GM18873 (cell line): ENCODE results near the gene ETF1.
"Not testable (repeated sequence)": the region's sequence is repeated elsewhere in the genome, so short reads cannot be mapped to it uniquely, and the experiment has no call there.

Experiments used
- ATAC-seq: cut with Tn5 transposase; IDR thresholded peaks from one replicate; pipeline ENCODE4 v1.9.1; 2021; ENCODE audit warnings: mild to moderate bottlenecking, moderate library complexity, moderate number of reproducible peaks; ENCODE audit not compliant: unreplicated experiment, low FRiP score

Gene ETF1

DNA sequence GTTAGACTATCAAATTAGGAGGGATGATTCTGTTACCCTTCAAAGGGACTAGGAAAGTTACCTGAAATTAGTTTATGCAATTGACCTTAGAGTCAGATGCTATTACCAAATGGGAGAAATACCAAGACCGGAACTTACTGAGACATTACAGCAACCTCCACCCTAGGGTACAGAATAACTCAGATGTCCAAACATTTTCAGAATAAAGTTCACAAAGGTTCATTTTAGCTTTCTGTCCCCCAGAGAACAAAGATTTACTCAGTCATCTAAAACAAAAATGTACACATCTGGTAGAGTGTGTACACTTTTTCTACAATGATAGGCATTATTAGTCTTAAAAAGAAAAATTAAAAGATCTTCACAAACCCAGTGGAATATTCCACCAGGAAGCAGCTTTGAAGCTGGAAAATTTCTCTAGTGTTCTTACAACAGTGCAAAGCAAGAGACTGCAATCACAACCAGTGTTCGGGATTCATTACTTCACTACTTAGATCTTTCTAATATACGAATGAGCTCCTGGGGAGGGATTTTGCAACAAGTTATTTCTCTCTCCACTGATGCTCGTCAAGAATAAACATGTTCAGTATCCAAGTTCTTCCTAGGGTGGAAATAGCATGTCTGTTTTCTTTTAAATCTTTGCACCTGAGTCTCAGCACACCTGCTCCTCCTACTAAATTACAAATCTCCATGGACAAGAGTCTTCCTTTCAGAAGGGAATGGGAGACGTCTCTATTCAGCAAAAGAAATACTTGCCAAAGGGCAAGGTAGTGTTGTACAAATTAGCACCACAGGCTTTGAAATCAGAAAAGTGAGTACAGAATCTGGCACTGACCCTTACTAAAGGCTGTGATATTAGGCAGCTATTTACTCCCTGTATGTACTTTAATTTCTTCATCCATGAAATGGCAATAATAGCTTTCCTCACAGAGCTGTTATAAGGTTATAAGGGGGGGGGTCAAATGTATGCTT, 8.8 kb downstream of the ETF1 start:
- ATAC-seq = no peak

DNA sequence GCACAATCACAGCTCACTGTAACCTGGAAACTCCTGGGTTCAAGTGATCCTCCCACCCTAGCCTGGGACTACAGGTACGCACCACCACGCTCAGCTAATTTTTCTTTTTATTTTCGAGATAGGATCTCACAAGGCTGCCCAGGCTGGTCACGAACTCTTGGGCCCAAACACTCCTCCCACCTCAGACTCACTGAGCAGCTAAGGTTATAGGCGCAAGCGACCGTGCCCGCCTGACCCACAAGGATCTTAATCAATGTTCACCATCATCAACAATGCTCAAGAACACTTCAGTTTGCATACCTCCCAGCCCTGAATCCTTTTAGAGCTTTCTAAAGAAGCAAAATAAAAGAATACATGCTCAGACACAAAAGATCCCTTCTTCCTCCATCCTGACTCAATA, 13.2 kb downstream of the ETF1 start:
- no peak for ATAC-seq

DNA sequence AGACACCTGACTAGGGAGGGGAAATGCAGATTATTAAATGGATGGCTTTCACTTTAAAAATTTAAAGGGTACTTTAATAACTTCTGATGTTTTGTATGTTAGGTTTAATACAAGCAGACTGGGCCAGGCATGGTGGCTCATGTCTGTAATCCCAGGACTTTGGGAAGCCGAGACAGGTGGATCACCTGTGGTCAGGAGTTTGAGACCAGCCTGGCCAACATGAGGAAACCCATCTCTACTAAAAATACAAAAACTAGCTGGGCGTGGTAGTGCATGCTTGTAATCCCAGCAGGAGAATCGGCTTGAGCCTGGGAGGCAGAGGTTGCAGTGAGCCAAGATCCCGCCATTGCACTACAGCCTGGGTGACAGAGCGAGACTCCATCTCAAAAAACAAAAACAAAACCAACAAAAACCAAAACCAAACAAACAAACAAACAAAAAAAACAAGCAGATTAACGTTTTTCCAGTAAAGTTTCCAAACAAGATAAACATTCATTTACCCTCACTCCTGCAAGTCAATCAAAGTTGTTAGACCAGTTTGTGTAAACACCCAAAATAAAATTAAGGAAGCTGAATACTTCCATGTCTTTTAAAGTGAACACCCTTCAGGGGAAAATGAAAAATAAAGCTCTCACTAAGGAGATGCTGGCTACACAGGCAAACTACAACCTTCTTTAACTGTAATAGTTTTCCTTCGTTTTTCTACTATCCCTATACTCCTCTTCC, 14.1 kb downstream of the ETF1 start:
- ATAC-seq = no peak

DNA sequence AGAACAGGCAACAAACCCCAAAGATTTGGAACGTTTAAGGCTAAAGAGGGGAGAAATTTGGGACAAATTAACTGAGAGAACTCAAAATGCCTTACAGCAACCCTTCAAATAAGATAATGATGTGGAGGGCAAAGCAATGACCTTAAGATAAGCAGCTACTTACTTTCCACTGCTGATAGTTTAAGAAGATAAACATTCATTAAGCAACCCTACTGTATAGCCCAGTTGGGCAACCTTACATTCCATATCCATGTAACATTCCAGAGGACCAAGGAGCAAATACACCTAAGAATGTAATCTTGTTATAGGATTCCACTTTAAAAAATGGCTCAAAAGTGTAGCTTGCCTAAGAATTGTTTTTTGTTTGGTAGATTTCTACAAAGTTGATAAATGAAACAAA, 14.8 kb downstream of the ETF1 start:
- no peak for ATAC-seq

DNA sequence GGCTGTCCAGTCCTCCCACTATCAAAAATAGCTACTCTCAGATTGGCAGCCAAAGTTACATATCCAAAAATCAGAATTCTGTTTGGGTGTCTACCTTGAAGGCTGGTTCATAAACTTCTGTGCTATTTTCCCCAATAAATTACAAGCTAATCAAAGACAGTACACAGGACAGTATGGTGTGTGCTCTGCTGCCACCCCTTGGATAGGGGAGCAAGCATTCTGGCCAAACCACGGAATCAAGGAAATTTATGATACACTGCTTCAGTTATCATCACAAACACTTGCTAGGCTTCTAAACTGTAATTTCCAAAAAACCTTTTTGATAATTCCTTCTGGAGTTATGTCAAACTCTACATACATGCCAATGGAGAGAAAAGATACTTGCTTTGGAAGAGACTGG, 15.9 kb downstream of the ETF1 start:
- no peak for ATAC-seq

DNA sequence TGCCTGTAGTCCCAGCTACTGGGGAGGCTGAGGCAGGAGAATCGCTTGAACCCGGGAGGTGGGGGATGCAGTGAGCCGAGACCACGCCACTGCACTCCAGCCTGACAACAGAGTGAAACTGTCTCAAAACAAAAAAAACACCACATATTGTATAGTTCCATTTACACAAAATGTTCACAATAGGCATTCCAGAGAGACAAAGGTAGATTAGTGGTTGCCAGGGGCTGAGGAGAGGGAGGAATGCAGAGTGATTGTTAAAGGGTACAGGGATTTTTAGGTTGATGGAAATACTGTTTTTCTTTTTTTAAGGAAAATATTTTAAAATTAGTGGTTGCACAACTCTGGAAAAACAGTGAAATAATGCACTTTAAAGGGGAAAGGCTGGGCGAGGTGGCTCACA, 19.6 kb downstream of the ETF1 start:
- ATAC-seq = no peak

DNA sequence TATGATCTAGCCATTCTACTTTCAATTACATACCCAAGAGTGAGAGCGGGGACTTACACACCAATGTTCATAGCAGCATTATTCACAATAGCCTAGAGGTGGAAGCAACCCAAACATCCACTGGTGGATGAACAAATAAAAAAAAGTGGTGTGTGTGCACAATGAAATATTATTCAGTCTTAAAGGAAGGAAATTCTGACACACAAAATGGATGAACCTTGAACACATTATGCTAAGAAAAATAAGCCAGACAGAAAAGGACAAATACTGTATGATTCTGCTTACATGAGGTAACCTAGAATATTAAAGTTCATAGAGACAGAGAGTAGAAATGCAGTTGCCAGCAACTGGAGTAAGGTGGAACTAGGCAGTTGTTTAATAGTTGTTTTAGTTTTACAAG, 22.1 kb downstream of the ETF1 start:
- ATAC-seq = no peak

DNA sequence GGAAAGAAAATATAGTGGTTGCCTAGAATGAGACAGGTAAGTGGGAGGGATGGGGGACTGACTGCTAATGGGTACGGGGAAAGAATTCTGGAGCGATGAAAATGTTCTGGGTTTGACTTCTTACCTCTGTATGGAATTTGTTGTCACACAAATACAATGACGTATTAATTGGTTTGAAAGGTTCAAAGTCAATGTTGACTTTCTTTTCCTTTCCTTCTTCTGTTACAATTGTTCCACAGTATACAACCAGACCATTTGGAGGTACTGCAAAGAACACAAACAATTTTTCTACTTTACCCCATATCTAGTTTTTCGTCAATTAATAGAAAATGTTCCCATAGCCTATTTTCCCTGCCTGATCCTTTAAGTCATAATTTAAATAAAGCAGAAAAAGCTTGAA, 25.6 kb downstream of the ETF1 start:
- no peak for ATAC-seq

DNA sequence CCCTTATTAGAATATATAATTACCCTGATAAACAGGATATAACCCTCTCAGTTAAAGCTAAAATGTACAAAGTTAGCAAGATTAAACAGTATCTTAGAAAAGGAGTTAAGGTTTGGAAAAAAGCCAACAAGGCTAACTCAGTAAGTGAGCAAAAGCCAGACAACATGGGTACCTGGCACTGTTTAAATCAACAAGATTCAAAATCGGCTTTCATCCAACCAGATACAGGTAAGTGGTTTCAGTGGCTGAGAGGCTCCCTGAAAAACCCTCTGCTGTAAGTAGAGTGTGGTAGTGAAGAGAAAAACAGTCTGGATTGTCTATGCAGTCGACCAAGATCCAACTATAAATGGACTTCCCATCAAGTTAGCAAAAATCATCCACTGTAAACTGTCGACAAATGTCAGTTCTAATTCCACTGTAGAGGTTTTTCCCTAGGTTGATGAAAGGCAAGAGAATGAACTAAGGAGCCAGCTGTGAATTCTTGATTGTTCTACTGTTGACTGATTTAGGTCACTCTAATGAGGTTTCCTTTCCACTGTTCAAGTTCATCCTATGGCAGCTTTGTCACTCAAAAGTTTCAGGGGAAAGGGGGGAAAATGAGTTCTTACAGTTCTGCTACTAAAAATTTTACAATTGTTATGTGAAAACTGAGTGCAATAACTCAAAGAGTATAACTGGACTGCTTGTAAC, 27.3 kb downstream of the ETF1 start:
- no peak for ATAC-seq

DNA sequence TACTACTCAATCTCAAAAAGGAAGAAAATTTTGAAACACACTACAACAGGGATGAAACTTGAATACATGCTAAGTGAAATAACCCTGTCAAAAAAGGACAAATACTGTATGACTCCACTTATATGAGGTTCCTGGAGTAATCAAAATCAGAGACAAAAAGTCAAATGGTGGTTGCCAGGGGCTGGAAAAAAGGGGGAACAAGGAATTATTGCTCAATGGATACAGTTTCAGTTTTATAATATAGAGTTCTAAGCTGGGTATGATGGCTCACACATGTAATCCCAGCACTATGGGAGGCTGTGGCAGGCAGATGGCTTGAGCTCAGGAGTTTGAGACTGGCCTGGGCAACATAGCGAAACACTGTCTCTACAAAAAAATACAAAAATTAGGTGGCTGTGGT, 29.0 kb downstream of the ETF1 start:
- no peak for ATAC-seq

DNA sequence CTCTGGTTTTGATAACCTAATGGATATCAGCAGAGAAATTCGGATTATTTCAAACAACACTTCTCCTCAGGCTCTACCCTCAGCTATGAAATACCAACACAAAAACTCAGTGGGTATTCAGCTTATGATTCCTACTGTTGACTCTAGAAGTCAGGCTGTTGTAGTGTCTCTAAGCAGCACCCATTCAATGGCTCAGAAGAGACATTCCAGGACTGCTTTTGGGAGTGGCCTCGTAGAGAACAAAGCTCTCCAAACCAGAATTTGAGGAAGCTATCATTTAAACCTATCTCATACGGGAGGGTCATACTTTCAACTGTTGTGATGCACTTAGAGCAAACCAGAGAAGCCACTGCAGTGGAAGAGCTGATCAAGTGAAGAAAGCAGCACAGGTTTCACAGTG, 34.1 kb downstream of the ETF1 start:
- ATAC-seq = no peak

DNA sequence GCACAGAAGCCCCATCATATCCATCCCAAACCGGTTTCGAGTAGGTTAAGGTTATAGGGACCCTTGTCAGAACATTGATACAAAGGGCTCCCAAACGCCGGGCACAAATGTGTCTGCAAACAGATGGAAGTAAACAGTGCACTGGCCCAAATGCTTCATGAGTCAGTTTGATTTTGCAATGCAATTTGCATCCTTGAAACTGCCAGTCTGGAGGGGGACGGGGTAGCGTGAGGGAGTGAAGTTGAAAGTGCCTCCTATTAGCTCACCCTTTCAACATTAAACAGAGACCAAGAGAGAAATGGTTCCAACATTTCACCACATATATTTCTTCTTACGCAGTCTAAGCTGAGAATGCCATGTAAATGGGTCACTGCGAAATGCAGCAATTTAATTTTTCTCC, 35.6 kb downstream of the ETF1 start:
- not testable (repeated sequence) for ATAC-seq

DNA sequence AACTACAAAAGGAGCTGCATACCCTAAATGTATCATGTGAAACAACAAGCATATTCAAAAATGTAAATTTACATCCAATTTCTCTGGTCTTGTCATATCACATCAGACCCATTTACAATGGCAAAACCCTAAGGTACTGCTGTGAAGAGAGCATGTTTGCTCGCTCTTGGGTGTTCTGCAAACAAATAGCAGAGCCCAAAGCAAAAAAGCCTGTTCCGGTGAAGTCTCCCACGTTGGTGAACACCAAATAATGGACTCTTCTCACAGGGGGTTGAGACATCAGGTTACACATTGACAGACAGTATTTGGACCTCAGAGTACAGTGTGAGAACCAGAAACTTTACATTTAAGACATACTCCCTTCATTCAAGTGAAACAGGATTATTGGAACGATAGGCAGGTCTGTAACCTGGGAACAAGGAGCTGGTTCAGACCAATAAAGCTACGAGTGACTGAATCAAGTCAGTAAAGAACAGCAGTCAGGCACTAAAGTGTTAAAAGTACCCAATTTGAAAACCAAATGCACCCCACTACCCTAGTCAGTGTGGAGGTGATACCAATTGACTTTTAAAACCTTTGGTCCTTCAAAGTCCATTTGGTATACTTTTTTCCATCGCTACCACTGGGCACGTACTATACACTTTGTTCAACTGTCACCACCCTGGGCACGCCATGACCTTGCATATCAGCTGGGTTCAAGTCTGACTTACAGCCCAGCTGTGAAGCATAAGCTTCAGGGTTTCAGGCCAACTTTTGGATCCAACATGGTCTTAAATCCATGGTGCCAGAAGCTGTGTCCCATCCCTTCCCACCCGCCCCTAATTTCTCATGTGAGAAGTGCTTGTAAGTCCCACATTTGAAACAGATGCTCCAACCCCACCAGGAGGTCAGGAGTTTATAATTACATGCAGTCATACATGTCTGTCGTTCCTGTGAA, 36.4 kb downstream of the ETF1 start:
- ATAC-seq = no peak

DNA sequence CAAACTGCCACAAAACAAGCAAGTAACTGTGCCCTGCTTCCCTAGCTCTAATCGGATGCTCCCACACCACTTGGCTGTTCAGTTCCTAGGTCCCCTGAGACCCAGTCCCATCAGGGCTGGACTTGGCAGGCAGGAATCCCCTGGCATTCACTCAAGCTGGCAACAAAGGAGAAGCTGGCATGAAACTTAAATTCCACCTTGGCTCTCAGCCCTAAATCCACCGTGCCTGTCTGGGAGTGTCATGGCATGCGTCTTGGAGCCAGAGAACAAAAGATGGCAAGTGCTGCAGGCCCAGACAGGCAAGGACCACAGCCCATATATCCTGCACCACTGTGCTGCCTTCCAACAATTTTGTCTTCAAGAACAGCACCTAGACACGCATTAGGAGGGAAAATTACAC, 38.2 kb downstream of the ETF1 start:
- ATAC-seq = no peak

DNA sequence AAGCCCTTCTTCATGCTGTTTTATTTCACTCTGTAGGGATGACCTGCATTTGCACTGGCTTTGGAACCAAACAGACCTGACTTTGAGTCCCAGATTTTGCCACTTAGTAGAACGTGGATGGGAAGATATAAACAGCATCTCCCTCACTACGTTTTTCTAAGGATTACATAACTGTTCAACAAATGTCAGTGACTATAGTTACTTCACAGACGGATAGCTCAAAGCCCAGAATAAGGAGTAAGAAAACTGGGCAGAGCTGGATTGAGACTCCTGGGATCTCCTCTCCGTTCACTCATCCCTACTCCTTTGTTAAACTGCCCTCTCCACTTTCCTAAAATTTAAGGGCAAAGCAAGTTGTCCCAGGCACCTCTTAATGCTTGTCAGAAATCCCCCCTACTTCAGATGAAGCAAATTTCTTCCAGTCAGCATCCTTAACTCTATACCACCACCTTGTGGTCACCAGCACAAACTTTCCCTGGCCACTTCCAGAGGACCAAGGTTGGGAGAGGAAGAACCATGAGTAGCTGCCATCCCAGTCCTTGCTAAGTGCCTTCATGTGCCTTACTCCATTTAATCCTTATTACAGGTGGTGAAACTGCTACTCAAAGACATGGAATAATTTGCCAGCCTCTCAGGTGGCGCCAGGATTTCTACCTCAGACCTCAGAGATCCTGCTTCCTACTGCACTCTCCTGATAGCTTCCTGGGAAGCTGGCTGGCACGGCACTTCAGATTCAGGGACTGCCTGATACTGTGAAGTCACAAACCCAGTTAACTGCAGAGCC, 39.4 kb downstream of the ETF1 start:
- ATAC-seq = no peak

DNA sequence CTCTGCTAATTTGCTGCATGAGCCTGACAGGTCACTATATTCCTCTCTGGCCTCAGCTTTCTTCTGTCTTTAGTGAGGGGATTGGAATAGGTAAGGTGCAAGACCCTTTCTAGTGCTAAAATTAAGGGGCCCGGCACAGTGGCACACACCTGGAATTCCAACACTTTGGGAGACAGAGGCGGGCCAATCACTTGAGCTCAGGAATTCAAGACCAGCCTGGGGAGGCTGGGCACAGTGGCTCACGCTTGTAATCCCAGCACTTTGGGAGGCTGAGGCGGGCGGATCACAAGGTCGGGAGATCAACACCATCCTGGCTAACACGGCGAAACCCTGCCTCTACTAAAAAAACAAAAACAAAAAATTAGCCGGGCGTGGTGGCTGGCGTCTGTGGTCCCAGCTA, 40.5 kb downstream of the ETF1 start:
- ATAC-seq = no peak

DNA sequence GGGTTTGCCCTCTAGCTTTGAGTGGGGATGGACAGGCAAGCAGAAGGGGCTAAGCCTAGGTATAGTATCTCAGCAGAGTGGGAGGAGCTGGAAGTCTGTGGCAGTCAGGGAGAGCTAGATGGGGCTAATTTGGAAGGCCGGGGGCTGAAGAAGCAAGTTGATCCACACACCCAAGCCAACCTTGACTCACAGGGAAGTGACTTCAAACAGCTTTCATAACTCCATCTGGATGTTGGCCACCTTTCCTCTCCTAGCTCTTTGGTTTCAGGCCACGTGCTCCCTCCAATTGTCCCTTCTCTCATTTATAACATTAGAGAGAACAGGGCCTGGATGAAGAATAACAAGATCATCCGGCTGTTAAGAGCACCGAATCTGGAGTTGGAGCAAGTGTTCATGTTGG, 40.9 kb downstream of the ETF1 start:
- no peak for ATAC-seq

DNA sequence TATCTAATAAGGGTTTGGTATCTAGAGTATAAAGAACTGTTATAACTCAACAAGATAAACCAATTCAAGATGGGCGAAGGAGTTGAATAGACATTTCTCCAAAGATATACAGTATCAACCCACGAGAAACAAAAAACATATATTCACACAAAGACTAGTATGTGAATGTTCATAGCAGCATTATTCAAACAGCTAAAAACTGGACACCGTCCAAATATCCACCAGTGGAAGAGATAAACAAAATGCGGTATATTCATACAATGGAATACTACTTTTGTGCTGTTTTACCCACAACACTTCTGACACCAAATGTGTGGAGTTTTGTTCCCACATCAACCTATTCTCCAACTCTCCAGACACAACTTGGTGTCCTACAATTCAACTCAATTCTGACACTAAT, 44.7 kb downstream of the ETF1 start:
- no peak for ATAC-seq

DNA sequence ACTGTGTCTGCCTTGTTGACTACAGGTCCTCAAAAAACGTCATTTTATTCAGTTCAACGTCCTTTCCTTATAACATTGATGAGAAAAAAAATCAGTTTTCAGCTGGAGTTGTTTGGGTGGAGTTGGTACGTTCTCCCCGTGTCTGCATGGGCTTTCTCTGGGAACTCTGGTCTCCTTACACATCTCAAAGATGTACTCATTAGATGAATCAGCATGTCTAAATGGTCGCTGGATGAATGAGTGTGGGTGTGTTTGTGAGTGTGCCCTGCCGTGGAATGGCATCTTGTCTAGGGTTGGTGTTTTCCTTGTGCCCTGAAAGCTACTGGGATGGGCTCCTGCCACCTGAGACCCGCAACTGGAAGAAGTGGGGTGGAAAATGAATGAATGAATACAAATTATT, 47.7 kb downstream of the ETF1 start:
- ATAC-seq = no peak
